Fibroblast of pulmonary artery (primary cell): ENCODE measurements around the gene RFNG.

Source experiments
- DNase-seq: peaks from one replicate; pipeline ENCODE4 v3.0.0-alpha.2; 2010; ENCODE audit warnings: low read depth
- H3K4me3 ChIP-seq: replicated peaks from 2 replicates; pipeline ENCODE4 v1.5.1; 2011; ENCODE audit warnings: low read depth, mild to moderate bottlenecking, control low read depth, low read length, moderate library complexity
- TF ChIP-seq, protein P1 (sequence below): IDR thresholded peaks from 2 replicates; pipeline ENCODE4 v1.5.1; 2011; ENCODE audit warnings: mild to moderate bottlenecking, control low read depth, low read length, inconsistent platforms; ENCODE audit errors: missing control alignments

Gene RFNG

DNA sequence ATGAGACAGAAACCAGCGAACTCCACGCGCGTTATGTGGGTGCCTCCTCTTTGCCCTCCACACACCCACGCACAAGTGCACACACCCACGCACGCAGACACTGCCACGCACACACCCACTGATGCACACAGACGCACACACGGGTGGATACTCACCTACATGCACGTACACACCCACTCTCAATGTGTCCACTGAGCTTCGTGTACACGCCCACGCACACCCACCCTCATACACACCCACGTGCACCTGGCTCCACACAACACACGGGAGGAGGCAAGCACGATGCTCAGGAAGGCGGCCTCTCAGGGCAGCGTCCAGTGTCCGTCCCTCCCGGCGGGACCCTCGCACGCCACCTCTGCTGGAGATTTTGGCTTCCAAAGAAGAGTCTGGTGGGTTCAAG, 4.2 kb downstream of the RFNG start:
- H3K4me3 ChIP-seq: no peak overlapping the region
- no peak for DNase-seq
- TF ChIP-seq, protein P1, sequence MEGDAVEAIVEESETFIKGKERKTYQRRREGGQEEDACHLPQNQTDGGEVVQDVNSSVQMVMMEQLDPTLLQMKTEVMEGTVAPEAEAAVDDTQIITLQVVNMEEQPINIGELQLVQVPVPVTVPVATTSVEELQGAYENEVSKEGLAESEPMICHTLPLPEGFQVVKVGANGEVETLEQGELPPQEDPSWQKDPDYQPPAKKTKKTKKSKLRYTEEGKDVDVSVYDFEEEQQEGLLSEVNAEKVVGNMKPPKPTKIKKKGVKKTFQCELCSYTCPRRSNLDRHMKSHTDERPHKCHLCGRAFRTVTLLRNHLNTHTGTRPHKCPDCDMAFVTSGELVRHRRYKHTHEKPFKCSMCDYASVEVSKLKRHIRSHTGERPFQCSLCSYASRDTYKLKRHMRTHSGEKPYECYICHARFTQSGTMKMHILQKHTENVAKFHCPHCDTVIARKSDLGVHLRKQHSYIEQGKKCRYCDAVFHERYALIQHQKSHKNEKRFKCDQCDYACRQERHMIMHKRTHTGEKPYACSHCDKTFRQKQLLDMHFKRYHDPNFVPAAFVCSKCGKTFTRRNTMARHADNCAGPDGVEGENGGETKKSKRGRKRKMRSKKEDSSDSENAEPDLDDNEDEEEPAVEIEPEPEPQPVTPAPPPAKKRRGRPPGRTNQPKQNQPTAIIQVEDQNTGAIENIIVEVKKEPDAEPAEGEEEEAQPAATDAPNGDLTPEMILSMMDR: no peak

DNA sequence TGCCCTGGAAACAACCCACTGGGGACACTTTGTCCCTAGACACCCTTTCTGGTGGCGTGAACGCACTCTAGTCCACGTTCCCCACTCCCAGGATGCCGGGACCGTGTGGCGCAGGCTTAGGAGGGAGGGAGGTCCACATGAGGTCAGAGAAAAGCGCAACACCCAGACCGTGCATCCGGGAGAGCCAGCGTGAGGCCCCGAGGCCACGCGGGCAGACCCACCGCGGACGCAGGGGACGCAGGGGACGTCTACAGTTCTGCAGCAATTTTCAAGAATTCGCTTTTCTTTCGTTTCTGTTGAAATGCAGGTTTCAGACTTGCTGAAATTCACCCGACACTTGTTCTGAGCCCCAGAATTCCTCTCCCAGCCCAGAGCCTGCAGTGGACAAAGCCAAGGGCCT, 4.7 kb downstream of the RFNG start:
- DNase-seq: no peak
- no peak overlapping the region for H3K4me3 ChIP-seq
- TF ChIP-seq, protein P1: no peak

DNA sequence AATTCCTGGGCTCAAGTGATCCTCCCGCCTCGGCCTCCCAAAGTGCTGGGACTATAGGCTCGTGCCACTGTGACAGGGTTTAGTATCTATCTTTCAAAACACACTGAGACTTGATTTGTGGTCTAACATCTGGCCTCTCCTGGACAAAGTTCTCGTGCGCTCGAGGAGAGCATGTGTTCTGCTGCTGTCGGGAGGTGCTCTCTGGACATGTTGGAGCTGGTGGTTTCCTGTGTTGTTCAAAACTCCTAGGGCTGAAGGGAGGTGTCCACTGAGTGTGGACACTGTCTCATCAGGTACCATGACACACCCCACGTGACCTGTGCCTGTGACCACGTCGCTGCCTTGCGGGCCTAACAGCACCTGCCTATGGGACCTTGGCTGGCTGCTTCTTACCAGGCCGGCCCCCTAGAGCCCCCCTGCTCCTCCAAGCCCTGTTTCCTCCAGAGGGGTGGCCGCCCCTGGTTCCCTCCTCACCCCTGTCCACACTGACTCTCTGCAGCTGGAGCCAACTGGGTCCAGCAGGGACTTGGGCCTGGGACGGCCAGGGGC, 5.6 kb downstream of the RFNG start:
- H3K4me3 ChIP-seq: no peak overlapping the region
- DNase-seq: no peak
- TF ChIP-seq, protein P1: no peak

DNA sequence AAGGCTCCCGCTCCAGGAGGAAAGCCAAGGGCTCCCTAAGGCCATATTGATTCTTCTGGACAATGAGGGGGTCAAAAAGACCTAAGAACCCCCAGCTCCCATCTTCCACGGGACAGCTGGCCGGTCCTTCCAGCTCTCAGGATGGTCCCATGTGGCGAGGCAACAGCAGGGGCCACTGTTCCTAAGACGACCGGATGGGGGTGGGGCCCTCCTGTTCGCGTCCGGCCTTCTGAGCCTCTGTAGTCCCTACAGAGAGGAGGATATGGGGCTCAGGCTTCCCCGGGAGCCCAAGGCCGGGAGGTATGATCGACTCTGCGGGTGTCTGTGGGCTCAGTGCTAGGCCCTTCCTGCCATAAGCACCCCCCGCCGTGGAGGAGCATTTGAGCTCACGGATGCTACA, 8.1 kb downstream of the RFNG start:
- no peak for DNase-seq
- no peak overlapping the region for H3K4me3 ChIP-seq
- TF ChIP-seq, protein P1: no peak

DNA sequence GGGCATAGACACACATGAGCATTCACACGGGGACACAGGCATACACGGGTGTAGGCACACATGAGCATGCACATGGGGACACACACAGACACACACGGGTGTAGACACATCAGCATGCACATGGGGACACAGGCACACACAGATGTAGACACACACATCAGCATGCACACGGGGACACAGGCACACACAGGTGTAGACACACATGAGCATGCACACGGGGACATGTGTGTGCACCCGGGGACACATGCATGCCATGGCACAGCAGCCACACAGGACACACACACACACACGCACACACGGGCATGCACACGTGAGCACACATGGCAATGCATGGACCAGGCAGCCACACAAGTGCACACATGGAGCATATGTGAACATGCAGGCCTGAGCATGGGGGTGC, 9.0 kb downstream of the RFNG start:
- no peak for DNase-seq
- TF ChIP-seq, protein P1: no peak
- H3K4me3 ChIP-seq: no peak overlapping the region

DNA sequence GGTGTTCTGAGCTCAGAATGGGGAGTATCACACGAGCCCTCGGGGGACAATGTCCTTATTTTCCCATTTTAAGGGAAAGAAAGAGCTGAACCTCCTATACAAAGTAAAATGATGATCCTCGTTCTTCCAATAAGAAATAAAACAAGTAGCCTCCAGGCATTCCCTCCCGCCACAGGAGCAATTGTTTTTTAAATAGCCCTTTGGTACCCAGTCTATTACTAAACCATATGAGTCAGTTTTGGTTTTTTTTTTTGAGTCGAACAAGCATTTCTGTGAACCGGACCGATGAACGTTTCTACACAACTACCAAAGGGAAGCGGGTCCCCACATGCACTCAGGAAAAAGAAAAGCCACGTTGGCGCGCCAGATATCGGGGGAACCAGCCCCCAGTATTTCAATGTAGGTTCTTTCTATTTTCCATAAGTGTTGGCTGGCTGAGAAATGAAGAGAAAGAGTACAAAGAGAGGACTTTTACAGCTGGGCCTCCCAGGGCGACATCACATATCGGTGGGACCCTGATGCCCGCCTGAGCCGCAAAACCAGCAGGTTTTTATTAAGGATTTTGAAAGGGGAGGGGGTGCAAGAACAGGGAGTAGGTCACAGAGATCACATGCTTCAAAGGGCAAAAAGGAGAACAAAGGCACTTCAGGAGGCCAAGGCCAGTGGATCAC, 10.3 kb downstream of the RFNG start:
- no peak for DNase-seq
- no peak overlapping the region for H3K4me3 ChIP-seq
- TF ChIP-seq, protein P1: no peak
